GM18505 (cell line): ENCODE measurements around the gene CCDC28B.
A peak's percentile ranks its signal among the peaks of the same experiment; 100 is the strongest.

ENCODE experiments used
- ATAC-seq: cut with Tn5 transposase; IDR thresholded peaks from one replicate; pipeline ENCODE4 v1.9.1; 2021; ENCODE audit not compliant: unreplicated experiment
- POLR2A ChIP-seq: IDR thresholded peaks from 4 replicates; pipeline ENCODE4 v1.6.1; 2011; ENCODE audit warnings: borderline replicate concordance; ENCODE audit not compliant: insufficient read depth, insufficient read length; ENCODE audit errors: extremely low read depth

The CCDC28B gene

GRCh38 chr1:32198237-32199042 is 2.0 kb upstream of the CCDC28B start:
- ATAC-seq, result no peak
- TF ChIP-seq POLR2A, result peak; percentile 23

- TF ChIP-seq POLR2A, result peak; percentile 1
- no peak for ATAC-seq
These were observed 1.2 kb upstream of the CCDC28B start for GRCh38 chr1:32199043-32199716.

- TF ChIP-seq POLR2A, result no peak
These were observed 700 bp upstream of the CCDC28B start for GRCh38 chr1:32199717-32200072.

GRCh38 chr1:32201011-32201855 is 838 bp downstream of the CCDC28B start:
- peak; percentile 40 for TF ChIP-seq POLR2A
- peak; percentile 36 for ATAC-seq

More at GRCh38 chr1:32199717-32200072, 700 bp upstream of the CCDC28B start:
- ATAC-seq, result no peak

GRCh38 chr1:32204943-32205361 is 4.6 kb downstream of the CCDC28B start:
- no peak for TF ChIP-seq POLR2A
- no peak for ATAC-seq

GRCh38 chr1:32205401-32206370 is 5.3 kb downstream of the CCDC28B start, which contains the start of gene IQCC:
Gene IQCC, plus strand, starts transcription at chr1:32205671. Its CDS starts 11 bp downstream, at chr1:32205682.
- peak; percentile 67 for TF ChIP-seq POLR2A
- ATAC-seq, result peak; percentile 47

GRCh38 chr1:32208469-32208868 is 8.1 kb downstream of the CCDC28B start:
- ATAC-seq, result no peak
- TF ChIP-seq POLR2A, result no peak

- TF ChIP-seq POLR2A, result no peak
- ATAC-seq, result no peak
These were observed 8.5 kb downstream of the CCDC28B start, which contains the start of gene DCDC2B for GRCh38 chr1:32208891-32209328. Gene DCDC2B, plus strand, starts transcription at chr1:32209089. Its CDS starts 5 bp downstream, at chr1:32209094.

GRCh38 chr1:32215629-32216480 is 15.5 kb downstream of the CCDC28B start:
- no peak for TF ChIP-seq POLR2A
- no peak for ATAC-seq

GRCh38 chr1:32216566-32216965 is 16.2 kb downstream of the CCDC28B start:
- TF ChIP-seq POLR2A, result no peak
- no peak for ATAC-seq

GRCh38 chr1:32219022-32219421 is 18.6 kb downstream of the CCDC28B start:
- ATAC-seq, result no peak
- TF ChIP-seq POLR2A, result no peak
